Stimulated activated CD4-positive, alpha-beta T cell treated with anti-CD3 and anti-CD28 coated beads, Interleukin-4, amount 100 ng/mL, for 24 hours (primary cell): ENCODE data around the gene ZNF140.

Source experiments
- DNase-seq: peaks from one replicate; pipeline ENCODE4 v3.0.0-alpha.2; 2020

ZNF140 gene

GRCh38 chr12:133080368-133081158, at the start of gene ZNF140:
TSS of gene ZNF140 (plus strand) at chr12:133080923. CDS start at chr12:133081321, 398 bp downstream.
- DNase-seq: peak; percentile 94

DNA sequence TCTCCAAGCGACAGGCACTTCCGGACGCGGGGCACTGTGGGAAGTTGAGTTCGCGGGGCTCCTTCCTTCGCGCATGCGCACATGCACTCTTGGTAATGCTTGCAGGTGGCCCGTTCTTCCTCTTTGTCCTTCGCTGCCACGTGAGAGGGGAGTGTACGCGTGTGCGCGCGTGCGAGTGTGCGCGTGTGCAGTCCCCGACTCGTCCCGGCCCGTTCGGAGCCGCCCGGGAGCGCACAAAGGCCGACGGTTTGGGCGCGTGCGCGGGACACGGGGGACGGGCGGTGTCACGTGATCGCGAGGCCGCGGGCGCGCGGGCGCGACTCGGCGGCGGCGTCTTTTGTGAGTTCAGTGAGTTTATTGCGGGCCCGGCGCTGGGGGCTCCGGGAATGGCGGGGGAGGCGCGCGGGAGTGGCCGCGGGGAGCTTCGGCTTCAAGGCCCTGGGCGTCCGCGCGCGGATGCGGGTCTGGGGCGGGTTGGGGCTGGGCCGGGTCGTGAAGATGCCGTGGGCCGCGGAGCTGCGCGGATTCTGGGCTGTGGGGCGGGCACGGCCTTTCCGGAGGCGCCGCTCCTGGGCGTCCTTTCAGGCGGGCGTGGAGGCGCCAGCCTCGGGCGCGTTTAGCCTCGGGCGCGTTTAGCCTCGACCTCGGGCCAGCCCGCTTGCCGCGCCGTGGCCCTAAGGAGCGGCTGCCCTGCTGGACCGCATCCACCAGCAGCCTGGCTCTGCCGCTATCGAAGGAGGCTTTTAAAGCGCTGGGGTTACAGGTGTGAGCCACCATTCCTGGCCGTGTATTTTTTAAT, 43.3 kb upstream of the ZNF140 start, which contains the start of gene ZNF84:
Gene ZNF84, plus strand, starts transcription at position 303 of the 799 bp plus-strand sequence. CDS start 3,959 bp downstream, outside the sequence.
- DNase-seq: peak; percentile 98

DNA sequence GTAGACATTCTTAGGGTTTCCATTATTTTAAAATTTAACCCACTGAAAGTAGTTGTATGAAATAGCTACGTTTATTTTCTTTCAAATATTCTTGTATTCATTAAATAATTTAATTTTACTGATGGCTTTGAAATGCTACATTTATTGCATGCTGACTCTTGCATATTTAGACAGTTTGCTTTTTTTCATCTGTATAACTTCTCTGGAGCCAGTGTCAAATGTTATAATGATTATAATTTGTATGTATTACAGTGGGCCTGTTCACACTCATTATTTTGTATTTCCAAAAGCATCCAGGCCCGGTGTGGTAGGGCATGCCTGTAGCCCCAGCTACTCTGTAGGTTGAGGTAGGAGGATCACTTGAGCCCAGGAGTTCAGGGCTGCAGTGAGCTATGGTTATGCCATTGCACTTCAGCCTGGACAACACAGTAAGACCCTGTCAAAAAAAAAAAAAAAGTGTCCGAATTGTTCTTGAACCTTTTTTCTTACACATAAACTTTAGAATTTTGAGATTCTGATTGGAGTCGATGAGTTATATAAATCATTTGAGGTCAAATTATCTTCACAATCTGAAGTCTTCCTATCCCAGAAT, 42.5 kb upstream of the ZNF140 start:
- no peak for DNase-seq

DNA sequence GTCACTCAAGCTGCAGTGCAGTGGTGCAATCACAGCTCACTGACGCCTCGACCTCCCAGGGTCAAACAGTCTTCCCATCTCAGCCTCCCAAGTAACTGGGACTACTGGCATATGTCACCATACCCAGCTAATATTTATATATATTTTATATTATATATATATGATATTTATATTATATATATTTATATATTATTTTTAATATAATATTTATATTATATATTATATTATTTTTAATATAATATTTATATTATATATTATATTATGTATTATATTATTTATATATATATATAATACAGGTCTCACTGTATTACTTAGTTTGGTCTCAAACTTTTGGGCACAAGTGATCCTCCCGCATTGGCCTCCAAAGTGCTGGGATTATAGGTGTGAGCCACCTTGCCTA, 34.0 kb upstream of the ZNF140 start:
- no peak for DNase-seq

DNA sequence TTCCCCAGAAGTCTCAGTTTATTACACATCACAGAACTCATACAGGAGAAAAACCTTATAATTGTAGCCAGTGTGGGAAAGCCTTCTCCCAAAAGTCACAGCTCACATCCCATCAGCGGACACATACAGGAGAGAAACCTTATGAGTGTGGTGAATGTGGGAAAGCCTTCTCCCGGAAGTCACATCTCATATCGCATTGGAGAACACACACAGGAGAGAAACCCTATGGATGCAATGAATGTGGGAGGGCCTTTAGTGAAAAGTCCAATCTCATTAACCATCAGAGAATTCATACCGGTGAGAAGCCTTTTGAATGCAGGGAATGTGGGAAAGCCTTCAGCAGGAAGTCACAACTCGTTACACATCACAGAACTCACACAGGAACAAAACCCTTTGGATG, 23.3 kb upstream of the ZNF140 start:
- DNase-seq: no peak

DNA sequence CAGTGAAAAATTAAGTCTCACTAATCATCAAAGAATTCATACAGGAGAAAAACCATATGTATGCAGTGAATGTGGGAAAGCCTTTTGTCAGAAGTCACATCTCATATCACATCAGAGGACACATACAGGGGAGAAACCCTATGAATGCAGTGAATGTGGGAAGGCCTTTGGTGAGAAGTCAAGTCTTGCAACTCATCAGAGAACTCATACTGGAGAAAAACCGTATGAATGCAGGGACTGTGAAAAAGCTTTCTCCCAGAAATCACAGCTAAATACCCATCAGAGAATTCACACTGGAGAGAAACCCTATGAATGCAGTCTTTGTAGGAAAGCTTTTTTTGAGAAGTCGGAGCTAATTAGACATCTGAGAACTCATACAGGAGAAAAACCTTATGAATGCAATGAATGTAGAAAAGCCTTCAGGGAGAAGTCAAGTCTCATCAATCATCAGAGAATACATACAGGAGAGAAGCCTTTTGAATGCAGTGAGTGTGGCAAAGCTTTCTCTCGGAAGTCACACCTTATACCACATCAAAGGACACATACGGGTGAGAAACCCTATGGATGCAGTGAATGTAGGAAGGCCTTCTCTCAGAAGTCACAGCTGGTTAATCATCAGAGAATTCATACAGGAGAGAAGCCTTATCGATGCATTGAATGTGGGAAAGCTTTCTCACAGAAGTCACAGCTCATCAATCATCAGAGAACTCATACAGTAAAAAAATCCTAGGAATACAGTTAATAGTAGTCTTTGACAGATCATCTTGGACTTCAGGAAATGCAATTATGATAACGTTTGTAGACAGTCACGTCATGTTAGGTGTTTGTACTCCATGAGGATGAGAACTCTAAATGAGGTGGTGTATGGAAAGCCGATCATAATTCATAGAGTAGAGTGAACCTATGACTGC, 22.3 kb upstream of the ZNF140 start:
- no peak for DNase-seq

- DNase-seq: no peak
Observed at GRCh38 chr12:133061954-133062353, 18.8 kb upstream of the ZNF140 start.

- DNase-seq: no peak
Observed at GRCh38 chr12:133063556-133063955, 17.2 kb upstream of the ZNF140 start.

- DNase-seq: no peak
Observed at GRCh38 chr12:133073836-133074235, 6.9 kb upstream of the ZNF140 start.

DNA sequence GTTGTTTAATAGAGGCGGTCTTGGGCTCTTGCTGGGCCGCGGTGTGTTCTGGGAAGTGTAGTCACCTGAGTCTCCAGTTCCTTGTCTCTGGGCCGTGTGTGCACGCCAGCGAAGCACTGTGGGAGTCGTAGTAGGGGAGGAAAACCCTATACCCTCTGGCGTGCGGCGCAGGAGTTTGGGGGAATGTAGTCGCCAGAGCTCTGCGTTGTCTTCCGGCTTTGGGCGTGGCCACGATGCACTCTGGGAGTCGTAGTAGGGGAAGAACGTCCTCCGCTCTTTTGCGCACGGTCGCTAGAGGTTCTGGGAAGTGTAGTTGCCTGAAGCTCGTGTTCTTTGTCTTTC, 726 bp upstream of the ZNF140 start:
- DNase-seq: peak; percentile 97

DNA sequence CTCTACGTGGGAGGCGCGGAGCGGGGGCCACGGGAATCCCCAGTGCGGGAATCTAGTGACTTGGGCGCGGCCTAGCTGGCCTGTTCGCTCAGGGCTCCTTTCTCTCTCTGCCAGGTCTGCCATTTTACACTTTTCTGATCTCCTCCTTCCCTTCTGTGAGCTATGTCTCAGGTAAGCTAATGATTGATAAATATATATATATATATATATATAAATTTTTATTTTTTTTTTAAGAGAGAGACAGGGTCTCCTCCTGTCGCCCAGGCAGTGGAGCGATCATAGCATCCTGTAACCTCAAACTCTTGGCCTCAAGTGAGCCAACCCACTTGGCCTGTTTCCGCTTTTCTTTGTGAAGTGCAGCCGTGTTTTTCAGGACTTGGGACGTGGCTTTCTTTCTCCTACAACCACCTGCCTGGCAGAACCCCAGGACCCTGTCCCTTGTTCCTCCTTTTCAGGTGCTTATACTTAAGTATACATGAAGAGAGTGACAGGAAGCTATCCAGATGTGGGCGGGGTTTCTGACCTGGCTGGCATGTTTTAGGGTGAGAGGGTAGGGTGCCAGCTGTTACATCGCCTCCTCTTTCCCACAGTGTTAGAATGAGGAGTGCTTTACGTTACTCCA, 547 bp downstream of the ZNF140 start:
- DNase-seq: no peak

GRCh38 chr12:133083345-133083744, 2.6 kb downstream of the ZNF140 start:
- no peak for DNase-seq

GRCh38 chr12:133105620-133106019, 24.9 kb downstream of the ZNF140 start:
- DNase-seq: no peak

- DNase-seq: no peak
Observed at GRCh38 chr12:133106253-133106652, 25.5 kb downstream of the ZNF140 start.

DNA sequence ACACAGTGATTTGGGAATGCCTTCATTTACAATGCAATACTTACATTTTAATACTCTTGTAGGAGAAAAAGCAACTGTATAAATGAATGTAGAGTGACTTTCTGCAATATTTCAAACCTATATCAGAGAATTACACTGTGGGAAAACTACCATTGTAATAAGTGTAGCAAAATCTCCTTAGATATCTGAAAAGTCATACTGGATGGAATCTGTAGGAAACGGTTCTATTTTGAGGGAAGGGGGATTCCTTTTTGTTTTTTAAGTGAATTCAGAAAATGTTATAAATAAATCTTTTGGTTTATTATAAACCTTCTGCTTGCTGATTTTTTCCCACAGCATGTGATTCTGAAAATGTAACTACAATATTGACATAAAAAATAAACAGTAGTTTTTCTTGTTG, 26.4 kb downstream of the ZNF140 start:
- DNase-seq: no peak

- no peak for DNase-seq
Observed at GRCh38 chr12:133108150-133108549, 27.4 kb downstream of the ZNF140 start.

DNA sequence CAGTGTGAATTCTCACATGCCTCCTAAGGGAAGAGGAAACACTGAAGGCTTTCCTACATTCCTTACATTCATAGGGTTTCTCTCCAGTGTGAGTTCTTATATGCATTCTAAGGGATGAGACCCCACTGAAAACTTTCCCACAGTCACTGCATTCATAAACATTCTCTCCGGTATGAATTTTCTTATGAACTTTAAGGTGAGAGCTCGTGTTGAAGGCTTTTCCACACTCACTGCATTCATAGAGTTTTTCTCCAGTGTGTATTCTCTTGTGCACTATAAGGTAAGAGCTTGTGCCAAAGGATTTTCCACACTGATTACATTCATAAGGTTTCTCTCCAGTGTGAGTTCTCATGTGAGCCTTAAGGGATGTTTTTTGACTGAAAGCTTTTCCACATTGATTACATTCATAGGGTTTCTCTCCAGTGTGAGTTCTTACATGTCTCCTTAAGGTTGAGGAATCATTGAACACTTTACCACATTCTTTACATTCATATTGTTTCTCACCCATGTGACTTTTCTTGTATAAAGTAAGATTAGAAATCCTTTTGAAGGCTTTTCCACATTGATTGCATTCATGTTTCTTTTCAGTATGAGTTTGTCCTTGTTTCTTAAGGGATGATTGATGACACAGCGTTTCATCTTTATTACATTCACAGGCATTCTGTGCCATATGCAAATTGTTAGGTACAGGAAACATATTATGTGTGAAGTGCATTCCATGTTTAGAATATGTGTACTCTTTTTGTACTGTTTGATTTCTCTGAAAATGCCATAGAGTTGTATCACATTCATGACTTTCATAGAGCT, 39.9 kb downstream of the ZNF140 start:
- no peak for DNase-seq

DNA sequence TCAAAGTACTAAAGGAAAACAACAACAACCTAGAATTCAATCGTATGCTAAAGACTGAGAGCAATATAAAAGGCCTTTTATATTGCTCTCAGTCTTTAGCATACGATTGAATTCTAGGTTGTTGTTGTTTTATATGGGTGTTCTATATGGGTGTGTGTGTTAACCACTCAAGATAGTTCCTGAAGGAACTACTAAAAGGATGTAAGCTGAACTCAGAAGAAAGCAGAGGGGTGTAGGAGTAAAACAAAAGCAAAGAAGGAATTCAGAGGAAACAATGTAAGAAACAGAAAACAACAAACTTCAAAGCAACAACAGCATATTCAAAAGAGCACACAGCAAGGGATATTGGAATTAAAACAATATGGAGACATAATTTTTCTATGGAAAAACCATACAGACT, 44.0 kb downstream of the ZNF140 start:
- DNase-seq: no peak

DNA sequence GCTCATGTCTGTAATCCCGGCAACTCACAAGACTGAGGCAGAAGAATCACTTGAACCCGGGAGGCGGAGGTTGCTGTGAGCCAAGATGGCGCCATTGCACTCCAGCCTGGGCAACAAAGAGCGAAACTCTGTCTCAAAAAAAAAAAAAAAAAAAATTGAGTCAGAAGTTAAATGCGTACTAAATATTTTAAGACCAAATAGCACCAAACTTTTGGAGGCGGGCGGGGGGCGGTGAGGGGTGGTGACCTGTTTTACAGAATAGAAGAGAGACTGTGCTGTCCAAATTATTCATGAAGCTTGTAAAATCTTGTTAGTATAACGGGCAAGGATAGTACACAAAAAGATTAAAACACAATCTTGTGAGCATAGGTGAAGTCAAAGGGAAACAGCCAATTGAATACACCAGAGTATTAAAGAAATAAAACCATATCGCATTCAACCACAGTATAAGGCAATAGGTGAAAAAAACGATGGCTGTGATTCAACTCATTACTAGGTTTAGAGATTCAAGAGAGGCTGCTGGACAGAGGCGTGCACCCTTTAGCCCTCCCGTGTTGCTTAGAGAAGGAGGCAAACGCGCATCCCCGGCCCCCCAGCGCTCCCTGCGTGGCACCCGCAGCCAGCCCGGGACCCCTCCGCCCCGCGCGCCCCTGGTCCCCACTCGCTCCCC, 48.8 kb downstream of the ZNF140 start:
- DNase-seq: no peak

GRCh38 chr12:133130038-133130807, 49.5 kb downstream of the ZNF140 start, which contains the start of the genes ZNF10 and ZNF891:
TSS of gene ZNF10 (plus strand) at chr12:133130627. CDS start at chr12:133144493, 13,866 bp downstream.
TSS of gene ZNF891 (minus strand) at chr12:133130274. CDS start at chr12:133121918, 8,356 bp downstream.
- DNase-seq: peak; percentile 97
